ENCODE results near the gene FBLN5. TPM values are rescaled to one million over a fixed set of nuclear protein-coding genes. Genes with fewer than 3 reads are reported as not detected.

FBLN5 gene, protein sequence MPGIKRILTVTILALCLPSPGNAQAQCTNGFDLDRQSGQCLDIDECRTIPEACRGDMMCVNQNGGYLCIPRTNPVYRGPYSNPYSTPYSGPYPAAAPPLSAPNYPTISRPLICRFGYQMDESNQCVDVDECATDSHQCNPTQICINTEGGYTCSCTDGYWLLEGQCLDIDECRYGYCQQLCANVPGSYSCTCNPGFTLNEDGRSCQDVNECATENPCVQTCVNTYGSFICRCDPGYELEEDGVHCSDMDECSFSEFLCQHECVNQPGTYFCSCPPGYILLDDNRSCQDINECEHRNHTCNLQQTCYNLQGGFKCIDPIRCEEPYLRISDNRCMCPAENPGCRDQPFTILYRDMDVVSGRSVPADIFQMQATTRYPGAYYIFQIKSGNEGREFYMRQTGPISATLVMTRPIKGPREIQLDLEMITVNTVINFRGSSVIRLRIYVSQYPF
- total RNA-seq, result 0.15 and 1.6 TPM in 2 replicates

DNA sequence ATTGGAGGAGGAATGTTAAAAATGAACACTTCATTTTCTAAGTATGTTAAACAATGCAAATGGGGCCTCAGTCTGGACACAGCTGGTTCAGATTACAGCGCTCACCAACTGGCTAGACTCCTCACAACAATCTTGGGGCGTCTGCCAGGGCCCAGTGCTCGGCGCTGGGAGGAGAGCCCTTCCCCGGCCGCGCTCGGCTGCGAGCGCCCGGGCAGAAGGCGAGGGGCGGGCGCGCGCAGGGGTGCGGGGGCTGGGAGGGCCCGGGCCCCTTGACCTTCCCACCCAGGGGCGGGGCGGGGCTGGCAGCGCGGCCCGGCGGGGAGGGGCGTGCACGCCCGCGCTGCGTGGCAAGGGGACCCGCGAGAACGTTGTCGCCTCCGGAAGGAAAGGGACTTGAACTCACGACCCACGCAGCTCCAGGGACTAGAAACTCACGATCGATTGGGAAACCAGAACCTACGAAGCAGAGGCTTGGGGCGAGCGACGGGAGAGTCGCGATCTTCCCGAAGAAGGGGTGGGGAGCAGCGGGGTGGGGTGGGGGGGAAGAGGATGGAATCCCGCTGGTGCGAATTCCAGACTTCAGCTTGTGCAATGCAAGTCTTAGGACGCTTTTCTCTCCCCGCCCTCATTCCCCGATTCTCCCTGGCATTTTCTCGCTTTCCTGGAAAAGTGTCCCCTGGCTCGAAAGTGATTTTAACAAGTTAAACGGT is at the start of gene FBLN5:
FBLN5 (minus strand) TSS at position 220 of the 710 bp plus-strand sequence. CDS start 465 bp downstream, outside the sequence.

DNA sequence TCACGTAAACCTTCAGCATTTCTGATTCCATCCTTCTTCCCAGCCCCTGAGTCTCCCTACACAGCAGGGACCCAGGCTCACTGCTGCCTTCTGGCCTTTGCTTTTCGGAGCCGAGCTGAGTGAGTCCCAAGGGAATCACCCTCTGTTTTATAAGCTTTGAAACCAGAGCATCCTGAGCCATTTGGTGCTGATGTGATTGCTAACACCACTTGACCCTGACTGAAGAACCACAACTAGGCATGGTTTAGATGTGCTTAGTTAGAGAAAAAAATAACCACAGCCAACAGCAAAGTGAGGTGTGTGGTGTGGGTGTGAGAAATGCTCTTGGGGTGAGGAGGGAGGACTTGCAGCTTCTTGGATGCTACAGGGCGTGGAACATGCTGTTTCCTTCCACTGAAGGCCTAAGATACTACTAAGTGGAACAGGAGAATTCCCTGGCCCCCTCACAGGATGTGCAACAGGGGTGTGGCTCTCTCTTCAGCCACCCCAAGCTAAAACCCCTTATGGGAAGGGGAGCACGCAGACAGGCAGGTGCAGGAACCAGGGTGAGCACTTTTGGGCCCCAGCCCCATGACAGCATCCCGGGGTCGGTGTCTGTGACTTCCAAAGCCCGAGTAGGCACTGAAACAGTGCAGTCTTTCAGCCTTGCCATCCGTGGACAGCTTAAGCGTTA is 80.0 kb downstream of the FBLN5 start, which contains the start of gene TC2N:
TC2N (minus strand) TSS at position 221 of the 673 bp plus-strand sequence. CDS start 53,767 bp downstream, outside the sequence.

Other genes starting within 250 kb of the FBLN5 start
- gene CATSPERB, start 215.6 kb downstream of the FBLN5 start, total RNA-seq, result under 0.01 TPM in 1 of 2 replicates, not detected in the other
- 1.0 and 1.1 TPM in 2 replicates for gene TC2N, start 80.2 kb downstream of the FBLN5 start, total RNA-seq
- 13.6 and 14.6 TPM in 2 replicates for gene TRIP11, start 92.4 kb upstream of the FBLN5 start, total RNA-seq
- gene ATXN3, start 158.9 kb upstream of the FBLN5 start, total RNA-seq, result 31.2 and 36.4 TPM in 2 replicates
- gene NDUFB1, start 174.0 kb upstream of the FBLN5 start, total RNA-seq, result 587 and 613 TPM in 2 replicates
- gene CPSF2, start 174.3 kb upstream of the FBLN5 start, total RNA-seq, result 41.6 and 49.7 TPM in 2 replicates